ENCODE measurements around the gene GRIK5.

The GRIK5 gene

DNA sequence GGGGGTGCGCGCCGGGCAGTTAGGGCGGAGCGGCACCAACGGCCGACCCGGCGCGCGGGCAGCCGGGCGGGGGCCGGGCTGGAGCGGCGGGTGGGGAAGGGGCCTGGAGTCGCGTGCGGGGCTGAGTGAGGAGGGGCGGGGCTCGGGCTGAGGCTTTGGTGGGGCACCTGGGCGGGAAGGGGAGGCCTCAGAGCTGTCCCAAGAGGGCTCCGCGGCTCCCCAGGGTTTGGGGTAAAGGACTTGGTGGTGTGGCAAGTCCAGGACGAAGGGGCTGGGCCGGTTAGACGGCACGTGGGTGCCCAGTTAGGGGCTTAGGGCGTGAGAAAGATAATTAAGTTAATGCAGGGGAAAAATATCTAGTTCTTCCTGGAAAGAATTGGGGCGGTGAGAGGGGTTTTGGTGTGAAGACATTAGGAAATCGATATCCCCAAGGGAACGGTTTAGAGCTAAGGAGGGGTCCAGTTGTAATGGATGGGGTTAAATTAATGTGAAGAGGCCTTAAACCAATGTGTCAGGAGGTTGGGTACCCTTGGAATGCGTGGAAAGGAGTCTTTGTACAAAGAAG lies 6.5 kb upstream of the GRIK5 start:
- DNase-seq (ENCODE audit: low read depth) = no peak

DNA sequence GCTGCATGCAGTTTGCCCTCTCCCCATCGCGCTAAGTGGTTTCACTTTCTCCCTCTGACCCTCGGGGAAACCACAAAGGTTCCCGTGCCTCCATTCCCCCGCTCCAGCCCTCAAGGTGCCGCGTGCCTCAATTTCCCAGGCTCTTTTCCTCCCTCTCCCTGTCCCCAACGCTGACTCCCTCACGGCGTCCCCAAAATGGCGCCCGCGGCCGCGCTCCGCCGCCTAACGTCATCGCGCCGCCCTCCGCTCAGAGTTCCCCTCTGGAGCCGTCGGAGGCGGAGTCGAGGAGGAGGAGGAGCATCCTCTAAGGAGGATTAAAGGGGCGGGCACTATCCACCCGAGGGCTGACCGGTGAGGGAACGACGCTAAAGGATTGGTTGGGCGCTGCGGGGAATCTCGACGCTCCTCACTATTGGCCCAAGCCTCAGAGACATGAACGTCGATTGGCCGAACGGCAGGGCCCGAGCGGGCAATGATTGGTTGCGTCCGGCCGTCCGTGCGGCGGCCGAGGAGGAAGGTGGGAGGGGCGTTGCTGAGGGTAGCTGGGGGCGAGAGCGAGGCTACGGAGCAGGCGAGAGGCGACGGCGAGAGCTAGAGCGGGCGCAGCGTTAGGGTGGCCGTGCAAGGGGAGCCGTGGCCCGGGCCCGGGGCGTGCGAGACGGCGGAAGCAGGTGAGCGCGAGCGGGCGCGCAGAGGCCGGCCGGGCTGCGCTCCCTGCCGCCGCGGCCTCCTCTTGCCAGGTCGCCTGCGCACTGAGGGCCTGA lies 5.8 kb upstream of the GRIK5 start, which contains the start of gene ZNF574:
Gene ZNF574 (plus strand): TSS at position 551 of the 764 bp plus-strand sequence. CDS start 2,441 bp downstream, outside the sequence.
- DNase-seq (ENCODE audit: low read depth) = peak; percentile 99

DNA sequence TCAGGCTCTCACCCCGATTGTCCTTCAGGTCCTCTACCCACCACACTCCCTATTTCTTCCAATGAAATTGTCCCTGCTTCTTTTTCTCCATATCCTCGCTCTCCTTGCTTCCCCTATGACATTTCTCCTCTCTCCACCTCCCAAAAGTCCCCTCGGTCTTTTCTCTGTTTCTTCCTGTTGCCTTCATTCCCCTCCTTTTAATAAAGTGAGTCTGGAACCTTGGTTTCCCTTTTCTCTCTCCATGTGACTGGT lies 5.3 kb upstream of the GRIK5 start:
- DNase-seq (ENCODE audit: low read depth) = no peak

DNA sequence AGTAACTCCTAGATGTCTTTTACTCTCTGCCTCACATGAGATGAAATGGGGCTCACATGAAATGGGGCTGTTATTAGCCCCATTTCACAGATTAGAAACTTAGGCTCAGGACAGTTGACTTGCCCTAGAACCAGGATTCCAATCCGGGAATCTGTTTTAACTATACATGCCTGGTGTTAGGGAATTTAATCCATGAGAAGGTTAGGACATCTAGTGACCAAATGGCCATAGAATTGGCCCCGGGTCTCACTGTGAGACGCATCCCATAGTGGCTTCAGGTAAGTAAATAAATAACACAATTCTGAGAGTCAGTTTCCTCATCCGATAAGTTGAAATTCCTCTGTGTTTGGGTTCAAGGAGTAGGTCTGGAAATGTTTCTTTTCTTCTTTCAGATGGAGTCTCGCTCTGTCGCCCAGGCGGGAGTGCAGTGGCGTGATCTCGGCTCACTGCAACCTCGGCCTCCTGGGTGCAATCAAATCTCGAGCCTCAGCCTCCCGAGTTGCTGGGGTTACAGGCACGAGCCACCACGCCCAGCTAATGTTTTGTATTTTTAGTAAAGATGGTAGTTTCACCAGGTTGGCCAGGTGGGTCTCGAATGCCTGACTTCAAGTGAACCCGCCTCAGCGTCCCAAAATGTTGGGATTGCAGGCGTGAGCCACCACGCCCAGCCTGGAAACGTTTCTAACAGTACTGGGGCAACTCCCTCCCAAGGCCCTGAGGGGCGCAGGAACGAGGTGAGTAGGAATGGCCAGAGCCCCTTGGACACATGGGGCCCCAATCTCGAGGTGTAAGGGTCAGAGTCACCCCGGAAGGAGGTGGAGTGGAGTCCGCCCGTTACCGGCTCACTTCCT lies 4.7 kb upstream of the GRIK5 start:
- DNase-seq (ENCODE audit: low read depth) = peak; percentile 16

DNA sequence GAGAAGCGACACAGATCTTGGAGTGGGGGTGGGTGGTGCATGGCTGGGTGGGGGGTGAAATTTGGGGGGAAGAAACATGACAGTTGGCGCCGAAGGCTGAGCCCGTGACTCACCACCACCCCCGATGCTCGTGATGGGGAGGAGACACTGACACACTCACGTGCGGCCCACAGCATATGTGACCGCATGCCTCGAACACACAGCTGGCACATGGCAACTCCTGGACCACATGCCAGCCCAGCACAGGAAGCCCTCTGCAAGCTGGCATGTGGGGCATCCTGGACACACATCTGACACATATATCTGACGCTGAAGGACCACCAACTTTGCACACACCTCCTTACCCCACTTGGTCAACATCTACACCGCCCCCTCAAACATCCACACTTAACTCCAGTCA lies 1.2 kb upstream of the GRIK5 start:
- no peak for DNase-seq (ENCODE audit: low read depth)

DNA sequence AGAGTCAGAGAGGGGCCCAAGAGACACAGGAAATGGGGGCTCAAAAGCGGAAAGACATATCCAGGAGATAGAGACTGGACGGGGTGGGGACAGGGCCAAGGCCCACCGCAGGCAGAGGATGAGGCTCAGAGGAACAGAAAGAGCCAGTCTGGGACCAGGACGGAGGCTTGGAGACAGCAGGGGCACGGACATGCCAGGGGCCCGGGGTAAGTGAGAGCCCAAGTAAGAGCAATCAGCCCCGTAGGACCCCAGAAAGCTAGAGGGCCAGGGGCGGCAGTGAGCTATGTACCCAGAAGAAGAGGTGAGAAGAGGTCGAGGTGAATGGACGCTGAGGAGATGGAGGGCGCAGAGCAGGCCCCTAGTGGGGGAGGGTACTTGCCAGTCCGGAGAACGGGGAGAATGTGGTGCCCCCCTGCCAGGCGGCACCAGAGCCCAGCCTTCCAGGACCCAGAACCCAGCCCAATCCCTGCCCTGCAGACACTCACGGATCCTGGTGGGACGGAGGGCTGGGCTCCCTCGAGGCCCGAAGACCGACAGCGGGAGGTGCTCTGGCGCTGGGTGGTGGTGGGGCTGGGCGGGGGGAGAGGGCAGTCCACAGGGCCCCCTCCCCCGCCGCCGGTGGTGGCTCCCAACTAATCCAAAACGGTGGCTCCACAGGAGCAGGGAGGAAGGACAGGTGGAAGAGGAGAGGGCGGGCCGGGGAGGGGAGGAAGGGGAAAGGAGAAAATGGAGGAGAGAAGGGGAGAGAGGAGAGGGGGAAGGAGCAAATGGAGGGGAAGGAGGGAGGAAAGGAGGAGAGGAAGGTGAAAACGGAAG lies 1.0 kb downstream of the GRIK5 start:
- DNase-seq (ENCODE audit: low read depth) = no peak

DNA sequence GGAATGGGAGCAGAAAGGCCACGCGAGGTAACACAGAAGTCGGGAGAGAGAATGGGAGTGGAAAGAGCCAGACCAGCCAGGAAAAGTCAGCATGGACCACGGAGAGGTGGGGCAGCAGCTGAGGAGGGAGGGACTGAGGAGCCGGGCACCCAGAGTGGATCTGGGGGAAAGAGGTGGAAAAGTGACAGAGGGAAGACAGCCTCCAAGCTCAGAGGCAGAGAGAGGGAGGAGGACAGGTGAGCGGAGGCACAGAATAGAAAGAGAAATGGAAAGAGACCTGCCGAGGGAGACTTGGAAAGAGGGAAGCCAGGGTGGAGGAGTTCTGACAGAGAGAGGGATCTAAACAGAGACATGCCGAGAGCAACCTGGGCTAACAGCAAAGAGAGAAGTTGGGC lies 1.6 kb downstream of the GRIK5 start:
- no peak for DNase-seq (ENCODE audit: low read depth)

DNA sequence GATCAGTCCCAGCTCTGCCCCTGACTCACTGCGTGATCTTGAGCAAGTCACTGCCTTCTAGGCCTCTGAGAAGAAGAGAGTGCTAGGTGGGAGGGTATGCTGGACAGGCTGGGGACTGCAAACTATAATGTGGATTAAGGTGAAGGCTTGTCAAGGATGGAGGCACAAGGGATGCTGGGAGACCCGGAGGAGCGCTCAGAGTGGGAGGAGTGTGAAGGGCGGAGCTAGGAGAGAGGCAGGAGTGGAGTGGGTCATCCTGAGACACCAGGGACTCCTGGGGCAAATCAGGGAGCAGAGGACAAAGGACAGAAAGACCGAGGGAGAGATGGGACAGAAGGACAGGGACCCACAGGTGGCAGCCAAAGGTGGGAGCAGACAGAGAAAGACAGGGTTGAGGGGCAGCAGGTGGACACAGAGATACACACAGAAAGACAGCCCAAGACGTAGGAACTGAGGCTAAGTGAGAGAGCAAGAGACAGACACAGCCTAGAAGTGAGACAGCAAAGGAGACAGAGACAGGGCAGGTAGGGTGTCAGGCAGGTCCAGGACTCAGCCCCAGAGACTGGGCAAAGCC lies 2.6 kb downstream of the GRIK5 start:
- no peak for DNase-seq (ENCODE audit: low read depth)

DNA sequence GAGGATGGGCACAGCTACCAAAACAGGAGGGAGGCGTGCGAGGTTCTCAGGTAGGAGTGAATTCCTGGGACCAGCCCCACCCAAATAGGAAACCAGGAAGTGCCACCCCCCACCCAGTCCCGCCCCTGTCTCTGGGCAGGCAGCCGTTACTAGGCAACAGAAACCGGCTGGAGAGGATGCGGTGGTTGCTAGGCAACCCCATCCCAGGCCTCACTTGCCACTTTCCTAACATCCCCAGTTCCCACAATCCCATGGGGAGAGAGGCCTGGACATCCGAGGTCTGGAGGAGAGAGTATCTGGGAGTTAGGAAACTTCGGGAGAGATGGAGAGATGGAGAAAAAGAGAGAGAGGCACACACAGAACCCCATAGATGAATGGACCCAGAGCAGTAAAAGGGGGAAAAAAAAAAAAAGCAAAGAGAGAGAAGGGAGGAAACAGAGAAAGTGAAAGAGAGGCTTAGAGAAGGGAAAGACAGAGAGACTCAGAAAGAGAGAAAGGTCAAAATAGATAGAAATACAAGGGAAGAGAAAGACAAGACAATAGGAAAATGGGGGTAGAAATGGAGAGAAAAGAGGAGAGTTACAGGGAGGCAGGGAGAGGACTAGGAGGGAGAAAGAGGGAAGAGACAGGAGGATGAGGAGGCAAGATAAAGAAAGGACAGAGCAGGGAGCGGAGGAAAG lies 3.8 kb downstream of the GRIK5 start:
- peak; percentile 37 for DNase-seq (ENCODE audit: low read depth)

DNA sequence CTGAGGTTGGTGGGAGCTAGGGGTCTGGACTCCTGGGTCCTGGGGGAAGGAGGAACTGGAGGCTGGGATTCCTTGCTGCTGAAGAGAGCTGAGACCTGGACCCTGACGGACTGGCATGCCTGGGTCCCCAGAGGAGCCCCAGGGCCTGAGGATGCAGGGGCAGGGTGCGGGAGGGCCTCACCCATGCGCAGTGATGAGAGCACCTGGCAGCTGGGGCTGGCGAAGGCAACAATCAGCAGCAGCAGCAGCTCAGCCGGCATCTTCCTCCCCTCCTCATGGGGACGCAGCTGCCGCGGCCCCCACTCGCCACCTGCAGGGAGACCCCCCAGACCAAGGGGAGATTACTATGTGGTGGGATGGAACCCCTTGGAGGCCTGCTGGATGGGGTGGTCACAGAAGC lies 4.5 kb downstream of the GRIK5 start:
- no peak for DNase-seq (ENCODE audit: low read depth)

DNA sequence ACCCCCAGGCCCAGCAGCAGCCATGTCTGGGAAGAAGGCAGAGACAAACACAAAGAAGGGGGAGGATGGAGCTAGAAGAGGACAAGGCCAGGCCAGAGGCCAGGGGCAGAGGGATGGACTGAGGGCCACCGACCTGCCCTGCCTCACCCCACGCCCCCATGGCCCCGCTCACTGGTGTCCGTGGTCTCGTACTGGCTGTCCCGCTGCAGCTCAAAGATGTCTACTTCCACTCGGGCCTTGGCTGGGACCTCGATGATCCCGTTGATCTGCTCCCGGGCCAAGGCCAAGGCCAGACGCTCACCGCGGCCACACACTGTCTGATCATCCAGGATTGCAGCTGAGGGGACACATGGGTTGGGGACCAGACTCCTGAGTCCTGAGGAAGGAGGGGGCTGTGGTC lies 5.0 kb downstream of the GRIK5 start:
- no peak for DNase-seq (ENCODE audit: low read depth)

DNA sequence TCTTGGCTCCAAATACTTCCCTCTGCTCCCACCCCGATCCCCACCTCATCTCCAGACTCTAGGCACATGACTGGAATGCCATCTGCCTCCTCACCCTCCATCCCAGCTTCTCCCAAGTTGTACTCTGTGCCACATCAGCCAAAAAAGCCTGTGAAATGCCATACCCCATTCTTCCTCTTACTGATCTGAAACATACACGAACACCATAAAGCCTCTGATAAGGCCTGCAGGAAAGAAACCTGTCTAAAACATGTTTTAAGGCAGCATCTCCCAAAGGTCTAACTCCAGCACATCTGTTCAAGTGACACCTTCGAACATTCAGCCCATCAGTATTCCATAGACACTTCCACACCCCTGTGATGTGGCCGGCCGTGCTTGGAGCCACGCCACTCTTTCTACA lies 5.6 kb downstream of the GRIK5 start:
- DNase-seq (ENCODE audit: low read depth) = no peak

DNA sequence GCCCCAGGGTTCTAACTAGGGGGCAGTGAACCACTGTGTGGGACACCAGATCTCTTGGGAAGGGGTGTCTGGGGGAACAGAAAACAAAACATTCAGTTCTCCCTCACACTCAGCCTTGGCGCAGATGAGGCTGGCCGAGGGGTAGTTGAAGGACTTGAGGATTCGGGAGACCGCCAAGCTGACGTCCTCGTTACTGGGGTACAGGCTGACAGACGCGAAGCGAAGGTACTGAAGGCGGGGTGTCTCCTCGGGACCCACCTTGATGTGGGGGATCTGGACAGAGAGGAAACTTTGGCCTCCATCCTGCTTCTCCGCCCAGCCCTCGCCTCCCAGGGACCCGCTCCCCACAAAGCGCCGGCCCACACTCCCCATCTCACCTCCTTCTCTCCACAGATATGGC lies 7.6 kb downstream of the GRIK5 start:
- no peak for DNase-seq (ENCODE audit: low read depth)

DNA sequence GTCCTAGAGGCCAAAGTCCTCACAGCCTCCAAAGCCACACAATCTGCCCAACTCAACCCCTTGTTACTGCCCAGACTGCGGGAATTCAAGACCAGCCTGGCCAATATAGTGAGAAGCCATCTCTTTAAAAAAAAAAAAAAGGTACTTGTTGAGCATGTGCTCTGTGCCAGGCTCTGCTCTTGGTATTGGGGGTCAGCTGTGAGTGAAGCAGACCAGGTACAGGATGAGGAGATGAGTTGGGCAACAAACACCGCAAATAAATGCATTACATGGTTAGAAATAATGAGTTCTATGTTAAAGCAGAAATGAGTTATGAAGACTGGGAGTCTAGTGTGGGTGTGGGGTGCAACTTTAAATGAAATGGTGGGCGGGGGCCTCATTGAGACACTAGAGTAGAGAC lies 9.9 kb downstream of the GRIK5 start:
- no peak for DNase-seq (ENCODE audit: low read depth)

DNA sequence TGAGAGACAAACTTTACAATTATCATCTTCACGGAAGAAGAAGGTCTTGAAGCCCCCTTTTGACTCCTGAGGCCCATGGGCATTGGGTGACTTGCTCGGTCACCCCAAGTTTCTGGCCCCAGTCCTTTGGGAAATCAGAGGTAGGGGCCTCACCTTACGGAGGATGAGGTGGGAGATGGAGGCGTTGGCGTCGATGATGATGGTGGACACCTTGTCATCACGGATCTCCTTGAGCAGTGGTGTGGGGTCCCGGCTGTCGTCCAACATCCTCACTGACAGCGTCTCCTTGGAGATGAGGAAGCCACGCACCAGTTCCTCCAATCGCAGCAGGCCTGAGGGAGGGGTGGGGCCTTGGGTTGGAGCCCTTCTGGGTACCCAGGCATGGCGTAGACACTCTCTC lies 10.8 kb downstream of the GRIK5 start:
- DNase-seq (ENCODE audit: low read depth) = no peak

DNA sequence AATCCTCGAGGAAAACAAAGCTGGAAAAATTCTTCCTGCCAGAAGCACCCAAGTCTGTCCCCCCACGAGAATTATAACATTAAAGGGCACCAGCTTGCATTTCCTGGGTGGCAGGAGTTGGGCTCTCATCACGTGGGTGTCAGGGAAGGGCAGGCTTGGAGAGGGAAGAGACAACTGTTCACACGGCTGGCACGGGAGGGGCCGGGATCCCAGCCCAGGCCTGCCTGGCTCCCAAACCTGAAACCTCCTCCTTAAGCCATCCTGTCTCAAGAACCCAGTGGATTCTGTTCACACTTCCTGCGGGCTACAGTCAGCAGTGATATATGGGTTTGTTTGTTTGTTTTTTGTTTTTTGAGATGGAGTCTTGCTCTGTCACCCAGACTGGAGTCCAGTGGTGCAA lies 12.2 kb downstream of the GRIK5 start:
- no peak for DNase-seq (ENCODE audit: low read depth)

DNA sequence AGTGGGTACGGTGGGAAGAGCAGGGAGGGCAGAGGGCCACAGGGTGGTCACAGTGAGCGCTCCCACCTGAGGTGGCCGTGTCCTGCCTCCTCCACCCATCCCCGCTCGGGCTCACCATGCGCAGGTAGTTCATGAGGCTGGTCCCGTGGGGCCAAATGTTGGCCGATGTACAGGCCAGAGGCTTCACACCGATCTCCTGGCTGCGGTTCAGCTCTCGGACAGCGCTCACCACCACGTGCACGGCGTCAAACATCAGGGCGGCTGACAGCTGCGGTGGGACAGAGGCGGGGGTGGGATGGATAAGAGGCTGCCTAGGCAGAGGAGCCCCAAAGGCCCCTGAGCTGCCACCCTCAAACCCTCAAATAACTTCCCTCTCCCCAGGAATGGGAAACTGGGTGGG lies 15.8 kb downstream of the GRIK5 start:
- DNase-seq (ENCODE audit: low read depth) = no peak

DNA sequence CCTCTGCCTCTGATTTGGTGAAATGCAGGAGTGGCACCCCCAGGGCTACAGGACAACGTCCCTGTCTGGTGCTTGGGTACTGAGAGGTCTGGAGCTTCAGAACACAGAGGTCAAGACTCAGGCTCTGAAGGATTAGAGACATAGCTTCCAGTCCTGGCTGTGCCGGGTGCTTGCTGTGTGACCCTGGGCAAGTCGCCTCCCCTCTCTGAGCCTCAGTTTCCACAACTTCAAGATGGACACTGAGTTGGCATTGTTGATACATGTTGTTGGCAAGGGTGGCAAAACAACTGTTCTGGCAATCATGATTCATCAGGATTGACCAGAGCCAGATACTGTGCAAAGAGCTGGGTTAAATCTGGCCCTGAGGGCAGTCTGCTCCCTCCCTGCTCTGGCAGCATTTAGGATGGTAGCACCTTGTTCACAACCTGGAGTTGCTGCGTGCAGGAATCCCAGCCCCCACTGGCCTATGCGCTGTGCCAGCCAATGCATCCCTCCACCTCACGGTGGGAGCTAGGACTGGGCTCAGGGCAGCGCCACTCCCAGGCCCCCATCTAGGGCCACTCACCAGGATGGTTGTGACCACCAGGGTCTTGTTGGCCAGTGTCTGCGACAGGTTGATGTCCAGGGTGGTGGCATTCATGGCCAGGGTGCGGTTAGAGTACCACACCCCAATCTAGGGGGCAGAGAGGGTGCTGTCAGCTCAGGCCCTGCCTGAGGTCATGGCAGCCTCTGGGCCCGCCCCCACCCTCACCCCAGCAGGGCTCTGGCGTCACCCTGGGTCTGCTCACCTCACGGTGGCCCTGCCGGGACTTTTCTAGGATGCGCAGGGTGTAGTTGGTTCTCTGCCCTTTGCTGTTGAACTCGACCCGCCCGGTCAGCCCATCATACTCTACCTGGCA lies 16.7 kb downstream of the GRIK5 start:
- DNase-seq (ENCODE audit: low read depth) = no peak

DNA sequence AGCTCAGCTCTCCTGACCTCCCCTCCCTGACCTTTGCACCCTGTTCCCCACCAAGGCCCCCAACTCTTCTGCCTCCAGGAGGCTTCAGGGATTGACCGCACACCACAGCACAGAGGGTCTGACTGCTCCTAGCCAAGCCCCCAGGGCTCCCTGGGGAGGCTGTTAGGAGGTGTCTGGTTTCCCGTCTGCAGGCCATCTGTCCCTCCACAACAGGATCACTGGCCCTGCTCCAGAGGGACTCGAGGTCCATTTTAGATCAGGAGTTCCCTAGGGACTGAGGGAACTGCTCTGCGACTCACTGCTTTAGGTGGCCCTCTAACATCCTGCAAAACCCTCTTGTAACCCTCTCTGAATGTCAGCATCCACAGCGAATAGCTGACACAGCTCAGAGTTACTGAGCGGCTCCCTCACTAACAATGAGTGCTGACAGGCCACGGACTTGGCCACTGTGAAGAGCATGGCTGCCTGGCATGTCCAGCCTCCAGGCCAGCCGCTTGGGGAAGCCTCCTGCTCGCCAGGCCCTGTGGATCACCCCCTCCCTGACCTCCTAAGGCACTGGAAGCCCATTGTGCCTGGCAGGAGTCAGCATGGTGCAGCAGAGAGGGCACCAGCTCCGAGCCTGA lies 17.7 kb downstream of the GRIK5 start:
- no peak for DNase-seq (ENCODE audit: low read depth)

All from amniotic epithelial cell (primary cell).